ENCODE results near the gene SLC20A1.
A peak's percentile ranks its signal among the peaks of the same experiment; 100 is the strongest.
"Not testable (repeated sequence)": the region's sequence is repeated elsewhere in the genome, so short reads cannot be mapped to it uniquely, and the experiment has no call there.

SLC20A1 gene

GRCh38 chr2:112645310-112646101, at the start of gene SLC20A1:
Gene SLC20A1 (plus strand): TSS chr2:112645939. CDS start chr2:112646829, 890 bp downstream.
- peak; percentile 99 for DNase-seq (ENCODE audit: low spot score)

- no peak for DNase-seq (ENCODE audit: low spot score)
Measured at GRCh38 chr2:112597537-112598322, 48.0 kb upstream of the SLC20A1 start.

- no peak for DNase-seq (ENCODE audit: low spot score)
Measured at GRCh38 chr2:112600634-112601033, 45.1 kb upstream of the SLC20A1 start.

GRCh38 chr2:112601754-112602153, 44.0 kb upstream of the SLC20A1 start:
- DNase-seq (ENCODE audit: low spot score): no peak

- no peak for DNase-seq (ENCODE audit: low spot score)
Measured at GRCh38 chr2:112602917-112603316, 42.8 kb upstream of the SLC20A1 start.

GRCh38 chr2:112603731-112604130, 42.0 kb upstream of the SLC20A1 start:
- no peak for DNase-seq (ENCODE audit: low spot score)

GRCh38 chr2:112604952-112605351, 40.8 kb upstream of the SLC20A1 start:
- no peak for DNase-seq (ENCODE audit: low spot score)

GRCh38 chr2:112605926-112606325, 39.8 kb upstream of the SLC20A1 start:
- DNase-seq (ENCODE audit: low spot score): no peak

GRCh38 chr2:112606547-112606946, 39.2 kb upstream of the SLC20A1 start:
- DNase-seq (ENCODE audit: low spot score): no peak

- DNase-seq (ENCODE audit: low spot score): no peak
Measured at GRCh38 chr2:112607680-112608438, 37.9 kb upstream of the SLC20A1 start.

GRCh38 chr2:112609320-112609719, 36.4 kb upstream of the SLC20A1 start:
- DNase-seq (ENCODE audit: low spot score): not testable (repeated sequence)

GRCh38 chr2:112612283-112612682, 33.5 kb upstream of the SLC20A1 start:
- DNase-seq (ENCODE audit: low spot score): not testable (repeated sequence)

GRCh38 chr2:112614201-112614840, 31.4 kb upstream of the SLC20A1 start:
- DNase-seq (ENCODE audit: low spot score): no peak

GRCh38 chr2:112615051-112615450, 30.7 kb upstream of the SLC20A1 start:
- DNase-seq (ENCODE audit: low spot score): no peak

- not testable (repeated sequence) for DNase-seq (ENCODE audit: low spot score)
Measured at GRCh38 chr2:112615798-112616197, 29.9 kb upstream of the SLC20A1 start.

- DNase-seq (ENCODE audit: low spot score): no peak
Measured at GRCh38 chr2:112618383-112618782, 27.4 kb upstream of the SLC20A1 start.

- no peak for DNase-seq (ENCODE audit: low spot score)
Measured at GRCh38 chr2:112621790-112622527, 23.8 kb upstream of the SLC20A1 start.

GRCh38 chr2:112622528-112622849, 23.2 kb upstream of the SLC20A1 start:
- DNase-seq (ENCODE audit: low spot score): no peak

GRCh38 chr2:112623913-112624777, 21.6 kb upstream of the SLC20A1 start:
- DNase-seq (ENCODE audit: low spot score): peak; percentile 87

GRCh38 chr2:112625474-112626114, 20.1 kb upstream of the SLC20A1 start:
- no peak for DNase-seq (ENCODE audit: low spot score)

Data from CD4-positive, alpha-beta T cell treated with Interleukin-15 for 4 hours (primary cell).